HG02938 (cell line): ENCODE results near the gene KRT35.

ENCODE experiments used
- ATAC-seq: cut with Tn5 transposase; IDR thresholded peaks from one replicate; pipeline ENCODE4 v1.9.1; 2021; ENCODE audit warnings: mild to moderate bottlenecking, moderate library complexity; ENCODE audit not compliant: unreplicated experiment

The KRT35 gene

DNA sequence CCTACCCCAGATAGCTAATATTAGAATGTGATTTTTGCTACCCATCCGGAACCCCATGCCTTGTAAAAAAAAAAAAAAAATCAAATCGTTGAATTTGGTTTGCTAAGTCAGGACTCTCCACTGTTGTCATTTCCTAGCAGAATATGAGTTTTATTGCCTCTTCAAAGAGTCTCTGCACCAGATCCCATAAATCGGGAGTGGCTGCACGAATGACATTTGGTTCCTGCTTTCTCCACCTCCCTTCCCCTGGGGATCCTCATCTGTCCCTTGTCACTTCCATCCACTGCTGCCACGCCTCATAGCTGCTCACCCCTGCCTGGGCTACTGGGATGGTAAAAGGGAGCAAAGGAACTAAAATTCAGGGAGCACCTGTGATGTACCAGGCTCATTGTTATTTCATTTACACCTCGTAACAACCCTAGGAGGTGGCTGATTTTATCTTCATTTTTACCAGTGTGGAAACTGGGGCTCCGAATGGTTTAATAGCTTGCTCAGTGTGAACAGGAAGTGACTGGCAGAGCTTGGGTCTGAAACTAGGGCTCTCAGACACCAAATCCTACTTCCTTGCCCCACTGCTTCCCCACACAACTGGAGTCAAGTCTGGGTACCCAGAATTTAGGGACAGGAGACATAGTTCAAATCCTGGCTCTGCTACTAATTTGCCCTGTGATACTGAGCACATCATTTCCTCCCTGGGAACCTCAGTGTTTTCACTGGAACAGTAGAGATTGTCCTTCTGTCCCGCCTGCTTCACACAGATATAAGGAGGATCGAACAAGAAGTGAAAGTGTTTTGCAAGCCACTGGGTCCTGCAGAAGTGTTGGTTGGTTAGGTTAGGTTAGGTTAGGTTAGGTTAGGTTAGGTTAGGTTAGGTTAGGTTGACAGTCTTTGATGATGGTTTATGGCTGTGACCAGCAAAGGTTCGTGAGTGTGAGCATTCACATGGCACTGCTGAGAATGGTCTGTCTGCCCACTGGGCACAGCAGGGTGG, 9.3 kb upstream of the KRT35 start:
- no peak for ATAC-seq

- ATAC-seq, result no peak
Measured at GRCh38 chr17:41489531-41489930, 8.6 kb upstream of the KRT35 start, which contains the start of gene KRT36. KRT36 (minus strand) TSS chr17:41489910; CDS start chr17:41489864, 46 bp downstream.

- no peak for ATAC-seq
Measured at GRCh38 chr17:41486809-41487530, 6.0 kb upstream of the KRT35 start.

DNA sequence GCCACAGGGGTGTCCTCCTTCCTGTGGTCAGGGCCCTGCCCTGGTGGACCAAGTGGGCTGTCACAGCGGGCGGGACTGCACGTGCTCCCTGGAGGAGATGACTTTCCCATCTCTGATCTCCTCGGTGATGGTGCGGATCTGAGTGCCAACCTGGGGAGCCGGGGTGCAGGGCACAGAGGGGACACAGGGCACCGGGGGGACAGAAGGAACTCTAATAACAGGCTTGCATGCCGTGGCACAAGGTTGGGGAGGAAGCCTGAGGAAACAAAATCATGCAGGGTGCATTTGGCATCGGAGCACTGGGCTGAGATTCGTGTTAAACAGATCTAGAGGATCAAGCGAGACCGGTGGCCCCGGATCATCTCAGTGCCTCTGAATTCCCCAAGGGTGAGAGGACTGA, 5.4 kb upstream of the KRT35 start:
- ATAC-seq, result no peak

DNA sequence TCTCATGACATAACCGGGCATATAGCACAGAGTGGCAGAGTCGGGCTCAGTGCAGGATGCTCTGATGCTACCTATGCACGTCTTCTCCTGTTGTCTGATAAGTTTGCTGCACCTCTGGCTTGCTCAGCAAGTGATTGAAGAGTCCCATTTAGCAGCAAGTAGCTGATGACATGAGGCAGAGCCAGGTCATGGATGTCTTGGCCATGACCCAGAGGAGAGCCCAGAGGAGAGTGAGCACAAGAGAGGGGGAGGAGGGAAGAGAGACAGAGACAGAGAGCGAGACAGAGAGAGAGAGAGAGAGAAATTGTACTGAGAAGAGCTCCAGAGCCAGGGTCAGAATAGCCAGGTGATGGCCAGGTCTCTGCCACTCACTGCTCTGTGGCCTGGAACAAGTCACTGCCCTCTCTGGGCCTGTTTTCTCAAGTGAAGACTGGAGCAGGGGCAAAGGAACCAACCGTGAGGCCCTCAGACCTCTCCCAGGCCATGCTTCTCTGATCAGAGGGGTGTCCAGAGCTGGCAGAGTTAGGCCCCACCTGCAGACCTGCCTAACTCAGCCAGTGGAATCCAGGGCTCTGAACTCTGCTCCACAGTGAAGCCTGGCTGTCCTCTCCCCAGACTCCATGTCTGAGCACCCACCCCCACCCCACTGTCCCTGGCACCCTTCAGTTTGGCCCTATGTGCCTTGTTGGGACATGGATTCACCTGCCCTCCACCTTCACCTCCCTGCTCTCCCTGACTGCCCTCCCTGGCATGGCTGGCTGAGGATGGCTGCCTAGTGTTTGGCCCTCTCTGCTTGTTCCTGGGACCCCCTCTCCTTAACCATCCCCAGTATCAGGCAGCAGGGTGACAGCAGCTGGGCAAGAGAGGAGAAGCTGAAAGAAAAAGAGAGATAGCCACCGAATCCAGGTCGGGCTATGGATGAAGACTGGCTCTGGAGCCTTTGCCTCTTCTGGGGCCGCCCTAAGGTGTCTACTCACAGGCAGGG, 4.3 kb upstream of the KRT35 start:
- ATAC-seq, result no peak

GRCh38 chr17:41483991-41484826, 3.3 kb upstream of the KRT35 start:
- no peak for ATAC-seq

DNA sequence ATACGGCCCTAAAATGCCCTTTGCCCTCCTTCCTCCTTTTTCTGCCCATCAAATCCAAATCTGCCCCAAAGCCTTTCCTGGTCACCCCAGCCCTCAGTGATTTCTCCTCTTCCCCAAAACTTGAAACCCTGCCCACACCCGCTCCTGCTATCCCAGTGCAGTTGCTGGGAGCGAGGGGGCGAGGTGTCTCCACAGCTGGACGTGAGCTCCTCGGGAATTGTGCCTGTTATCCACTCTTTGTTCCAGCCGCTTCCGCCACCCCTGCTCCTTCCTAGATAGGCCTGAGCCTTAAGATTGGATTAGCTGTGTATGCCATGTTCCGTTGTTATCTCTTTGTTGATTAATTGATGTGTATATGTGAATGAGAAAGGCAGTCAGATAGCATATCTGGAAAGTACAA, 2.6 kb upstream of the KRT35 start:
- ATAC-seq, result no peak

- ATAC-seq, result no peak
Measured at GRCh38 chr17:41480581-41480980, 370 bp downstream of the KRT35 start.

- no peak for ATAC-seq
Measured at GRCh38 chr17:41480136-41480535, 815 bp downstream of the KRT35 start.

- ATAC-seq, result no peak
Measured at GRCh38 chr17:41478237-41478636, 2.7 kb downstream of the KRT35 start.

GRCh38 chr17:41476866-41477815, 3.8 kb downstream of the KRT35 start:
- ATAC-seq, result no peak

GRCh38 chr17:41475421-41475820, 5.5 kb downstream of the KRT35 start:
- ATAC-seq, result no peak

DNA sequence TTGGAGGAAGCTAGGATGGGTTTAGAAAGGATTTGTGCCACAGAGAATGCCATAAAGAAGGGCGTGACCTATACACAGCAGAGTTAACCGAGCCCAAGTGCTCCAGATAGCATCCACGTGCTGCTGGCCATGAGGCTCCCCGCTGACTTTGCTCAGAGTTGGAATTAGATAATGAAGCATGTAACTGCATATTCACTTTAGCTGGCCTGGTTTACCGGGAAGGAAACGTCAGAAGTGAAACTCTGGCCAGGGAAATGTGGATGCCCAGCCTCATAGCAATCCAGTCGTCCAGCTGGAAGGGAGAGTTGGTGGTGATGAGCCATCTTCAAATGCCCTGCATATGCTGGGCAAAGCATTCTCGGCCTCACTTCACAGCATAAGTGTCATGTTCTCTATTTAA, 6.1 kb downstream of the KRT35 start:
- no peak for ATAC-seq

GRCh38 chr17:41468346-41468745, 12.6 kb downstream of the KRT35 start:
- ATAC-seq, result no peak

GRCh38 chr17:41467561-41467960, 13.4 kb downstream of the KRT35 start:
- ATAC-seq, result no peak

GRCh38 chr17:41466988-41467387, 14.0 kb downstream of the KRT35 start, which contains the start of gene KRT32:
KRT32 (minus strand) TSS chr17:41467386; CDS start chr17:41467325, 61 bp downstream.
- ATAC-seq, result no peak

DNA sequence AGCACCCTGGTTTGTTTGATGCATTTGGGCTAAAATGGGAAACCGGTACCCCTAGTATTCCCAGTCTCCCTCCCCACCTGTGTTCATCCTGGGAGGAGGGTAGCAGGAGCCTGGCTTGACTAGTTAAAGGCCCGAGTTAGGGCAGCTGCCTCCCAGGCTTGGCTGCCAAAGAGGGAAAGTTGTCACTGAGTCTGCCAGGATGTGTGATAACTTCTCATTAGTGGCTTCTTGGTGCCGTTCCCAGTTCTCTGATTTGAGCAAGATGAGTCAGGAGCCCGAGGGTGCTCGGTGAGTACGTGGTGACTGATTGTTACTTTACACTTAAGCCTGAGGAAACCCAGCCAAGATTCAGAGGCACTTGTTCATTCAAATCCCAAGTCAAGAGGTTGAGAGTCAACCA, 16.3 kb downstream of the KRT35 start:
- no peak for ATAC-seq

GRCh38 chr17:41464173-41464572, 16.8 kb downstream of the KRT35 start:
- no peak for ATAC-seq

- no peak for ATAC-seq
Measured at GRCh38 chr17:41463746-41464145, 17.2 kb downstream of the KRT35 start.
